Prostate gland (tissue), 2 donors: ENCODE measurements around the gene KRTAP5-3. TPM values are rescaled to one million over a fixed set of nuclear protein-coding genes. Genes with fewer than 3 reads are reported as not detected.

Experiments used
- DNase-seq: peaks from one replicate; pipeline ENCODE4 v3.0.0-alpha.2; 2019; ENCODE audit warnings: low spot score
- H3K27ac ChIP-seq, 2 donors: fragments of 200-600 bp; sonication (generic); 2 replicates each; pipeline ENCODE4 v1.5.1; 2017 to 2019
- H3K27me3 ChIP-seq: fragments of 200-600 bp; sonication (generic); replicated peaks from 2 replicates; pipeline ENCODE4 v1.5.1; 2019; ENCODE audit not compliant: insufficient read depth
- H3K36me3 ChIP-seq, 2 donors: fragments of 200-600 bp; sonication (generic); 1 replicate in 1 of 2; 2 replicates in 1 of 2; pipeline versions ENCODE4 v1.5.1 to v1.8.1; 2017 to 2019
- H3K4me1 ChIP-seq: fragments of 200-600 bp; sonication (generic); replicated peaks from 2 replicates; pipeline ENCODE4 v1.5.1; 2019
- H3K4me3 ChIP-seq, 2 donors: fragments of 200-600 bp; sonication (generic); 2 replicates each; pipeline ENCODE4 v1.5.1; 2017 to 2019
- H3K9me3 ChIP-seq: fragments of 200-600 bp; sonication (generic); 2 replicates; pipeline ENCODE4 v1.5.1; 2017
- POLR2A ChIP-seq: fragments of 450-650 bp; IDR thresholded peaks from one replicate; pipeline ENCODE4 v1.6.1; 2016; ENCODE audit warnings: antibody characterized with exemption, mild to moderate bottlenecking
- POLR2AphosphoS5 ChIP-seq: sonication (generic); formaldehyde crosslinking; IDR thresholded peaks from one replicate; pipeline ENCODE4 v1.6.1; 2017; ENCODE audit warnings: antibody characterized with exemption
- WGBS: methylation state at CpG from one replicate; pipeline ENCODE4 v1.1.5; 2018; 5-methylcytosine and 5-hydroxymethylcytosine counted together
- intact Hi-C: fragments of 100-400 bp; cut with DNase I; formaldehyde crosslinking; loops from one replicate; pipeline ENCODE4 v1.14.2; 2022
- total RNA-seq, 2 donors: library from RNA; depleted of rRNA; stranded (reverse); fragments of >200 nt; gene quantifications; one replicate each; pipeline ENCODE4 v1.1.0, GENCODE V29; 2016
- TF ChIP-seq, protein P1 (sequence below), 4 experiments: fragments of 200-600 bp in 2 of 4; fragments of 450-650 bp in 2 of 4; sonication (generic) in 2 of 4; IDR thresholded peaks; 1 replicate in 3 of 4; 2 replicates in 1 of 4; pipeline ENCODE4 v1.5.1; 2016 to 2019; ENCODE audit warnings: antibody characterized with exemption in 4 of 4, mild to moderate bottlenecking in 2 of 4, moderate library complexity in 2 of 4

KRTAP5-3 gene
- total RNA-seq, 2 donors from 2014 or later = not detected

DNA sequence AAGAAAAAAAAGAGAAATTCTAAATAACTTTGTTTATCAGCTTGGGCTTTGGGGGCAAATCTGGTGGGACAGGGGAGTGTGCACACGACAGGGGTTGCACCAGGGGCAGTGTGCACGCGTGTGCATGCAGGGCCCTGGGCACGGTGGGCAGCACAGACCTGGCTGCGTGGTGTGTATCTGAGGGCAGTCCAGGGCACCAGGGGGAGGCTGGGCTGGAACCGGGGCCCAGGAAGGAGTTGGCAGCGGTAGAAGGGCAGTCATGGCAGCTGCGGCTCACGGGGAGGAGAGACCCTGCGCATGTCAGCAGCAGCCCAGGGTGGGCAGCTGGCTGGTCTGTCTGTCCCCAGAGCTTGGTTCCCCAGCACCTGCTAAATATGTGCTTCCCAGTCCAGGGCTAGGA, 25.6 kb upstream of the KRTAP5-3 start:
- H3K4me1 ChIP-seq = no peaks in the 10 kb centered on the region
- 90% methylated on average over 10 of the region's 10 CpGs for WGBS
- intact Hi-C loops = no loop called here

DNA sequence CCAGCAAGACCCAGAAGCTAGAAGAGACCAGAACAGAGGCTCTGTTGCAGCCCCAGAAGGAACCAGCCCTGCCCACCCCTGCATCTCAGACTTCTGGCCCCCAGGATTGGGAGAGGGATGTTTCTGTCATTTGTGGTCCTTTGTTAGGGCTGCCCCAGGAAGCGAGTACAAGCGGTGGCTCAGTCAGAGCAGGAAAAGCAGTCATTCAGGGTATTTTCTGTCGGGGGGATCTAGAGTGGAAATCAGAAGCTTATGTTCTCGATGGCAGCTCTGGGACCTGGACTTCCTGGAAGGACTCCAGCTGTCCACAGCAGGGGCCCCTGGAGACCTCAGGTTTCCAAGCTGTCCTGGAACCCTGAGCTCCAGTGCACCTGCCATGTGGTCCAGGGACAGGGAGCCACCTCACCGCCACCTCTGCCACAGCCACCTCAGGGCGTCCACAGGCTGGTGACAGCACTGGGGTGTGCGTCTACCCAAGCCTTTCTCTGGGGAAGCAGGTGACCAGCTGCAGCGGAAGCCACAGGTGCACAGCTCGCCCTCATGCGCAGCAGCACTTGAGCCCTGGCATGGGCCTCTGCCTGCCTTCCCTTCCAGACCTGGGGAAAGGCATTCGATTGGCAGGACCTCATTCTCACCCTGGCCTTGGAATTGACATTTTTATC, 23.9 kb upstream of the KRTAP5-3 start:
- Histone ChIP-seq H3K27ac (no peak overlapping the region), H3K27me3 (peaks cover 6% of the 10 kb centered on the region), H3K4me3 (no peak overlapping the region), H3K4me1 (no peaks in the 10 kb centered on the region), H3K36me3 (no peaks in the 10 kb centered on the region), H3K9me3 (no peaks in the 10 kb centered on the region)
- no peak for DNase-seq
- TF ChIP-seq, protein P1, sequence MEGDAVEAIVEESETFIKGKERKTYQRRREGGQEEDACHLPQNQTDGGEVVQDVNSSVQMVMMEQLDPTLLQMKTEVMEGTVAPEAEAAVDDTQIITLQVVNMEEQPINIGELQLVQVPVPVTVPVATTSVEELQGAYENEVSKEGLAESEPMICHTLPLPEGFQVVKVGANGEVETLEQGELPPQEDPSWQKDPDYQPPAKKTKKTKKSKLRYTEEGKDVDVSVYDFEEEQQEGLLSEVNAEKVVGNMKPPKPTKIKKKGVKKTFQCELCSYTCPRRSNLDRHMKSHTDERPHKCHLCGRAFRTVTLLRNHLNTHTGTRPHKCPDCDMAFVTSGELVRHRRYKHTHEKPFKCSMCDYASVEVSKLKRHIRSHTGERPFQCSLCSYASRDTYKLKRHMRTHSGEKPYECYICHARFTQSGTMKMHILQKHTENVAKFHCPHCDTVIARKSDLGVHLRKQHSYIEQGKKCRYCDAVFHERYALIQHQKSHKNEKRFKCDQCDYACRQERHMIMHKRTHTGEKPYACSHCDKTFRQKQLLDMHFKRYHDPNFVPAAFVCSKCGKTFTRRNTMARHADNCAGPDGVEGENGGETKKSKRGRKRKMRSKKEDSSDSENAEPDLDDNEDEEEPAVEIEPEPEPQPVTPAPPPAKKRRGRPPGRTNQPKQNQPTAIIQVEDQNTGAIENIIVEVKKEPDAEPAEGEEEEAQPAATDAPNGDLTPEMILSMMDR (IDR thresholded peaks at IDR 0.05) = no peak
- TF ChIP-seq POLR2A (no peak), POLR2AphosphoS5 (no peak)
- intact Hi-C loops = no loop called here
- WGBS = 74% methylated on average over 11 of the region's 11 CpGs

More for the DNA sequence above, 25.6 kb upstream of the KRTAP5-3 start:
- peaks cover 6% of the 10 kb centered on the region for H3K27me3 ChIP-seq
- no peaks in the 10 kb centered on the region for H3K9me3 ChIP-seq
- H3K27ac ChIP-seq = no peak overlapping the region
- no peak for DNase-seq
- TF ChIP-seq, protein P1 (IDR thresholded peaks at IDR 0.05) = no peak
- TF ChIP-seq POLR2A (no peak), POLR2AphosphoS5 (no peak)
- H3K36me3 ChIP-seq = no peaks in the 10 kb centered on the region
- no peak overlapping the region for H3K4me3 ChIP-seq

DNA sequence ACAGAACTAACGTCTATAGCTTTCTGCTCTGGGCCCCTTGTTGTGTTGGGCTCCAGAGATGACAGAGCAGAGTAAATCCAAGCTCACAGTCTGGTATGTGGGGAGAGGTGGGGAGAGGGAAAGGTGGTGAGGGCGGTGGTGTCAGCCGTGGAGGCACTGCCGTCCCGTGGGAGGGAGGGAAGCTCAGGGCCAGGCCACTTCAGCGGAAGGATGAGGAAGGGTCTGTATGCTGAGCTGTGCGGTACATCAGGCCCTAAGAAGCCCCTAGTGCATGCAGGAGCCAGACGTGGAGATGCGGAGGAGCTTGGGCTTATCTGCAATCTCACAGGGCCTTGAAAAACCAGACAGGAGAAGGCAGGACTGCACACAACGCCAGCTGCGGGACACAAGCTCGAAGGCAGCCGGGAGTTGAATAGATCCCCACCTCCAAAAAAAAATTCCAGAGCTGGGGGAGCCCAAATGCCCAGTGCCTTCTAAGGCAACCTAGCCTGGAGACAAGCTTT, 22.9 kb upstream of the KRTAP5-3 start:
- peaks cover 6% of the 10 kb centered on the region for H3K27me3 ChIP-seq
- DNase-seq = no peak
- H3K9me3 ChIP-seq = no peaks in the 10 kb centered on the region
- TF ChIP-seq, protein P1 (IDR thresholded peaks at IDR 0.05) = no peak
- TF ChIP-seq POLR2A = no peak
- TF ChIP-seq POLR2AphosphoS5 = no peak
- 66% methylated on average over 13 of the region's 13 CpGs for WGBS
- no peak overlapping the region for H3K27ac ChIP-seq
- H3K4me1 ChIP-seq = no peaks in the 10 kb centered on the region
- intact Hi-C loops = no loop called here
- H3K4me3 ChIP-seq = no peak overlapping the region
- no peaks in the 10 kb centered on the region for H3K36me3 ChIP-seq

DNA sequence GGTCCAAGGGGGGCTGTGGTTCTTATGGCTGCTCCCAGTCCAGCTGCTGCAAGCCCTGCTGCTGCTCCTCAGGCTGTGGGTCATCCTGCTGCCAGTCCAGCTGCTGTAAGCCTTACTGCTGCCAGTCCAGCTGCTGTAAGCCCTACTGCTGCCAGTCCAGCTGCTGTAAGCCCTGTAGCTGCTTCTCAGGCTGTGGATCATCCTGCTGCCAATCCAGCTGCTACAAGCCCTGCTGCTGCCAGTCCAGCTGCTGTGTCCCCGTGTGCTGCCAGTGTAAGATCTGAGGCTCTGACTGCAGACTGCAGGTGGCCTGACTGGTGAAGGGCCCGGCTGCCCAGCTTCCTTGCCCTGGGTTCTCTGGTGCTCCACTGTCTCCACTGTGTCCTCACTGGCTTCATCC, 22.0 kb upstream of the KRTAP5-3 start:
- Histone ChIP-seq H3K4me1 (no peaks in the 10 kb centered on the region), H3K4me3 (no peak overlapping the region), H3K36me3 (no peaks in the 10 kb centered on the region), H3K9me3 (no peaks in the 10 kb centered on the region), H3K27me3 (peaks cover 6% of the 10 kb centered on the region), H3K27ac (no peak overlapping the region)
- TF ChIP-seq, protein P1 (IDR thresholded peaks at IDR 0.05) = no peak
- TF ChIP-seq POLR2AphosphoS5 = no peak
- TF ChIP-seq POLR2A = no peak
- intact Hi-C loops = no loop called here
- DNase-seq = no peak
- 55% methylated on average over 2 of the region's 2 CpGs for WGBS
